Lung (tissue), 13 donors: ENCODE measurements around the gene S100A12. TPM values are rescaled to one million over a fixed set of nuclear protein-coding genes. Genes with fewer than 3 reads are reported as not detected.

Source experiments
- ATAC-seq: fragments of 200-7000 bp; cut with Tn5 transposase; one replicate; pipeline ENCODE4 v1.9.1; 2020; ENCODE audit warnings: moderate number of reproducible peaks; ENCODE audit not compliant: insufficient read depth, low FRiP score
- DNase-seq, 3 donors: peaks; one replicate each; pipeline ENCODE4 v3.0.0-alpha.2; 2013 to 2017
- H3K27ac ChIP-seq, 2 donors: one replicate each; pipeline ENCODE4 v1.5.1; 2013; ENCODE audit warnings: mild to moderate bottlenecking in 2 of 2, moderate library complexity in 2 of 2, control low read depth in 1 of 2, inconsistent platforms in 1 of 2, low read depth in 1 of 2, low read length in 1 of 2
- H3K27me3 ChIP-seq, 3 donors: one replicate each; pipeline ENCODE4 v1.5.1; 2013; ENCODE audit warnings: low read length in 2 of 3; ENCODE audit not compliant: control insufficient read depth in 3 of 3, insufficient read depth in 3 of 3
- H3K36me3 ChIP-seq, 4 donors: one replicate each; pipeline ENCODE4 v1.5.1; 2013; ENCODE audit warnings: low read length in 4 of 4, mild to moderate bottlenecking in 1 of 4, moderate library complexity in 1 of 4; ENCODE audit not compliant: control insufficient read depth in 4 of 4, insufficient read depth in 4 of 4
- H3K4me1 ChIP-seq, 5 donors: one replicate each; pipeline ENCODE4 v1.5.1; 2013; ENCODE audit warnings: low read length in 5 of 5, mild to moderate bottlenecking in 2 of 5, moderate library complexity in 1 of 5; ENCODE audit not compliant: control insufficient read depth in 5 of 5, insufficient read depth in 5 of 5
- H3K4me3 ChIP-seq: one replicate; pipeline ENCODE4 v1.5.1; 2013; ENCODE audit warnings: mild to moderate bottlenecking, control low read depth, moderate library complexity
- H3K9ac ChIP-seq, 2 donors: one replicate each; pipeline ENCODE4 v1.5.1; 2013; ENCODE audit warnings: low read length in 2 of 2, control low read depth in 1 of 2; ENCODE audit not compliant: insufficient read depth in 1 of 2
- H3K9me3 ChIP-seq, 4 donors: one replicate each; pipeline ENCODE4 v1.5.1; 2013; ENCODE audit warnings: low read length in 3 of 4, mild to moderate bottlenecking in 1 of 4, moderate library complexity in 1 of 4; ENCODE audit not compliant: control insufficient read depth in 4 of 4, insufficient read depth in 3 of 4
- CTCF ChIP-seq: IDR thresholded peaks from 2 replicates; pipeline ENCODE4 v1.5.1; 2012; ENCODE audit warnings: mild to moderate bottlenecking; ENCODE audit errors: control extremely low read depth, extremely low read depth
- polyA plus RNA-seq, 2 donors: library from polyadenylated mRNA; stranded (reverse); fragments of 200-250 nt; gene quantifications; one replicate each; pipeline ENCODE4 v1.2.1, GENCODE V29; 2013
- small RNA-seq: library from RNA; depleted of rRNA; stranded (forward); fragments of <200 nt; gene quantifications from one replicate; pipeline ENCODE3, GENCODE V24; 2014; ENCODE audit warnings: low replicate concordance
- total RNA-seq, 2 donors: library from RNA; depleted of rRNA in 1 of 2; stranded (reverse); fragments of >200 nt in 1 of 2; gene quantifications; one replicate each; pipeline ENCODE4 v1.2.1, GENCODE V29; 2014 to 2021
- donor health status: control.
- donor health status: control.
- donor health status: Bipolar disorder and iron deficiency.
- donor health status: healthy.
- donor health status: DM: yes; HTN: yes; CAD: no.

The S100A12 gene
- total and polyA plus RNA-seq, 4 donors, result 14.9 to 1,191 (median 37.8) TPM

GRCh38 chr1:153324912-153325311, 50.5 kb downstream of the S100A12 start:
- H3K4me3 ChIP-seq, result no peak overlapping the region
- no peak for ATAC-seq
- no peaks in the 10 kb centered on the region for H3K4me1 ChIP-seq
- H3K27ac ChIP-seq, result no peak overlapping the region
- no peaks in the 10 kb centered on the region for H3K27me3 ChIP-seq
- no peak for TF ChIP-seq CTCF
- H3K9me3 ChIP-seq, result peaks cover 0 to 14% (median 5%) of the 10 kb centered on the region in 4 donors
- no peaks in the 10 kb centered on the region for H3K36me3 ChIP-seq
- no peak for DNase-seq
- H3K9ac ChIP-seq, result no peak overlapping the region

Small RNAs within 50 kb of the gene (small RNA-seq; reads per million reads assigned to genes)
- not detected for gene RNU6-160P
- not detected for gene S100A15A

Other genes with a start within 250 kb of the S100A12 start
- gene SPRR2G, start 224.7 kb downstream of the S100A12 start, total RNA-seq, result not detected
- not detected for gene SPRR2G, start 224.7 kb downstream of the S100A12 start, polyA plus RNA-seq
- not detected for gene LELP1, start 172.2 kb downstream of the S100A12 start, total RNA-seq
- gene LELP1, start 172.2 kb downstream of the S100A12 start, polyA plus RNA-seq, result not detected
- gene PRR9, start 158.0 kb downstream of the S100A12 start, total RNA-seq, result not detected
- gene PRR9, start 158.0 kb downstream of the S100A12 start, polyA plus RNA-seq, result under 1 TPM in 1 of 2 donors, not detected in 1; 0.22 TPM
- gene LORICRIN, start 115.9 kb downstream of the S100A12 start, total RNA-seq, result not detected
- gene LORICRIN, start 115.9 kb downstream of the S100A12 start, polyA plus RNA-seq, result not detected
- gene PGLYRP3, start 62.7 kb downstream of the S100A12 start, total RNA-seq, result not detected
- not detected for gene PGLYRP3, start 62.7 kb downstream of the S100A12 start, polyA plus RNA-seq
- gene PGLYRP4, start 26.8 kb downstream of the S100A12 start, total RNA-seq, result 1 to 10 TPM; 1.0 to 3.1 TPM
- gene PGLYRP4, start 26.8 kb downstream of the S100A12 start, polyA plus RNA-seq, result 1 to 10 TPM in 1 of 2 donors, under 1 TPM in 1; 0.18 to 1.0 TPM
- gene S100A9, start 17.8 kb downstream of the S100A12 start, total RNA-seq, result 100 to 1,000 TPM; 394 to 769 TPM
- over 10,000 TPM in 1 of 2 donors, 100 to 1,000 TPM in 1; 550 to 16,342 TPM for gene S100A9, start 17.8 kb downstream of the S100A12 start, polyA plus RNA-seq
- 100 to 1,000 TPM in 1 of 2 donors, 10 to 100 TPM in 1; 69.8 to 556 TPM for gene S100A8, start 15.5 kb upstream of the S100A12 start, total RNA-seq
- 1,000 to 10,000 TPM in 1 of 2 donors, 100 to 1,000 TPM in 1; 623 to 6,695 TPM for gene S100A8, start 15.5 kb upstream of the S100A12 start, polyA plus RNA-seq
- gene S100A7A, start 40.9 kb upstream of the S100A12 start, total RNA-seq, result not detected
- gene S100A7A, start 40.9 kb upstream of the S100A12 start, polyA plus RNA-seq, result not detected
- gene S100A7, start 85.0 kb upstream of the S100A12 start, total RNA-seq, result not detected
- under 1 TPM in 1 of 2 donors, not detected in 1; 0.47 TPM for gene S100A7, start 85.0 kb upstream of the S100A12 start, polyA plus RNA-seq
- gene S100A6, start 160.4 kb upstream of the S100A12 start, total RNA-seq, result 1,000 to 10,000 TPM in 1 of 2 donors, 100 to 1,000 TPM in 1; 165 to 1,591 TPM
- gene S100A6, start 160.4 kb upstream of the S100A12 start, polyA plus RNA-seq, result over 10,000 TPM in 1 of 2 donors, 1,000 to 10,000 TPM in 1; 2,413 to 10,136 TPM
- under 1 TPM in 1 of 2 donors, not detected in 1; 0.31 TPM for gene S100A5, start 165.3 kb upstream of the S100A12 start, total RNA-seq
- gene S100A5, start 165.3 kb upstream of the S100A12 start, polyA plus RNA-seq, result under 1 TPM; 0.31 to 0.32 TPM
- 100 to 1,000 TPM in 1 of 2 donors, 10 to 100 TPM in 1; 44.0 to 665 TPM for gene S100A4, start 170.2 kb upstream of the S100A12 start, total RNA-seq
- gene S100A4, start 170.2 kb upstream of the S100A12 start, polyA plus RNA-seq, result 1,000 to 10,000 TPM in 1 of 2 donors, 100 to 1,000 TPM in 1; 860 to 2,351 TPM
- gene S100A3, start 173.6 kb upstream of the S100A12 start, total RNA-seq, result 1 to 10 TPM; 3.0 to 5.4 TPM
- gene S100A3, start 173.6 kb upstream of the S100A12 start, polyA plus RNA-seq, result 1 to 10 TPM; 6.5 to 8.0 TPM
- gene S100A2, start 190.2 kb upstream of the S100A12 start, total RNA-seq, result 10 to 100 TPM in 1 of 2 donors, 1 to 10 TPM in 1; 1.1 to 41.2 TPM
- gene S100A2, start 190.2 kb upstream of the S100A12 start, polyA plus RNA-seq, result 100 to 1,000 TPM in 1 of 2 donors, 10 to 100 TPM in 1; 68.4 to 261 TPM
- gene S100A16, start 237.5 kb upstream of the S100A12 start, total RNA-seq, result 100 to 1,000 TPM in 1 of 2 donors, 10 to 100 TPM in 1; 70.6 to 119 TPM
- 100 to 1,000 TPM; 162 to 182 TPM for gene S100A16, start 237.5 kb upstream of the S100A12 start, polyA plus RNA-seq
- gene S100A14, start 240.7 kb upstream of the S100A12 start, total RNA-seq, result 100 to 1,000 TPM in 1 of 2 donors, 10 to 100 TPM in 1; 78.5 to 150 TPM
- 100 to 1,000 TPM; 157 to 326 TPM for gene S100A14, start 240.7 kb upstream of the S100A12 start, polyA plus RNA-seq